ENCODE data around the gene FXYD5. TPM values are rescaled to one million over a fixed set of nuclear protein-coding genes. Genes with fewer than 3 reads are reported as not detected.

Gene FXYD5
- total and polyA plus RNA-seq, 10 of the 15 experiments (the other 5 are each of a cell fraction or from before 2014, with no cell fraction given): 30.0 to 159 (median 93.9) TPM

- TF ChIP-seq, protein P1, sequence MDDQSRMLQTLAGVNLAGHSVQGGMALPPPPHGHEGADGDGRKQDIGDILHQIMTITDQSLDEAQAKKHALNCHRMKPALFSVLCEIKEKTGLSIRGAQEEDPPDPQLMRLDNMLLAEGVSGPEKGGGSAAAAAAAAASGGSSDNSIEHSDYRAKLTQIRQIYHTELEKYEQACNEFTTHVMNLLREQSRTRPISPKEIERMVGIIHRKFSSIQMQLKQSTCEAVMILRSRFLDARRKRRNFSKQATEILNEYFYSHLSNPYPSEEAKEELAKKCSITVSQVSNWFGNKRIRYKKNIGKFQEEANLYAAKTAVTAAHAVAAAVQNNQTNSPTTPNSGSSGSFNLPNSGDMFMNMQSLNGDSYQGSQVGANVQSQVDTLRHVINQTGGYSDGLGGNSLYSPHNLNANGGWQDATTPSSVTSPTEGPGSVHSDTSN (IDR thresholded peaks at IDR 0.05; ENCODE audit: insufficient replicate concordance, low read depth, low read length): no peak
- TF ChIP-seq SPI1 (IDR thresholded peaks at IDR 0.05; ENCODE audit: borderline replicate concordance, insufficient read depth, low read depth, low read length) (no peak), ZNF24 (IDR thresholded peaks at IDR 0.05) (no peak), CBFB (IDR thresholded peaks at IDR 0.05; ENCODE audit: low read depth) (0 out of 2 replicates have a peak, but pooled peaks have one; percentile 34), RCOR1 (conservative IDR thresholded peaks at IDR 0.05; ENCODE audit: low read depth, low read length) (no peak; the same call in 1 of the 2 replicates), NR2C2 (IDR thresholded peaks at IDR 0.05; ENCODE audit: borderline replicate concordance, control insufficient read depth, insufficient read length, low read depth) (no peak), ESRRA (IDR thresholded peaks at IDR 0.05; ENCODE audit: low read length) (no peak), TARDBP (IDR thresholded peaks at IDR 0.05; ENCODE audit: borderline replicate concordance) (no peak), CTCF (IDR thresholded peaks at IDR 0.05 in 2 of 3, conservative IDR thresholded peaks at IDR 0.05 in 1 of 3; ENCODE audit: control insufficient read depth in 2 of 3, extremely low read depth in 1 of 3, insufficient read depth in 1 of 3, low read depth in 3 of 3, low read length in 3 of 3) (no peak), RAD21 (IDR thresholded peaks at IDR 0.05; ENCODE audit: insufficient read depth, low read depth, low read length) (no peak), FOS (IDR thresholded peaks at IDR 0.05; ENCODE audit: borderline replicate concordance, extremely low read depth, insufficient read length) (no peak), BACH1 (IDR thresholded peaks at IDR 0.05; ENCODE audit: borderline replicate concordance) (no peak; the same call in 1 of the 2 replicates), ZNF207 (IDR thresholded peaks at IDR 0.05; ENCODE audit: borderline replicate concordance) (no peak), EED (IDR thresholded peaks at IDR 0.05; ENCODE audit: low read depth) (peak; percentile 81), CHD4 (IDR thresholded peaks at IDR 0.05) (no peak), SREBF1 (IDR thresholded peaks at IDR 0.05; ENCODE audit: low read length) (no peak), REST (IDR thresholded peaks at IDR 0.05; ENCODE audit: low read depth, low read length) (no peak), POLR2AphosphoS2 (IDR thresholded peaks at IDR 0.05; ENCODE audit: low read depth, low read length) (no peak), ZNF384 (IDR thresholded peaks at IDR 0.05; ENCODE audit: borderline replicate concordance, low read depth, low read length) (no peak), SMAD5 (IDR thresholded peaks at IDR 0.05; ENCODE audit: low read depth) (no peak)
- TF ChIP-seq, protein P2, sequence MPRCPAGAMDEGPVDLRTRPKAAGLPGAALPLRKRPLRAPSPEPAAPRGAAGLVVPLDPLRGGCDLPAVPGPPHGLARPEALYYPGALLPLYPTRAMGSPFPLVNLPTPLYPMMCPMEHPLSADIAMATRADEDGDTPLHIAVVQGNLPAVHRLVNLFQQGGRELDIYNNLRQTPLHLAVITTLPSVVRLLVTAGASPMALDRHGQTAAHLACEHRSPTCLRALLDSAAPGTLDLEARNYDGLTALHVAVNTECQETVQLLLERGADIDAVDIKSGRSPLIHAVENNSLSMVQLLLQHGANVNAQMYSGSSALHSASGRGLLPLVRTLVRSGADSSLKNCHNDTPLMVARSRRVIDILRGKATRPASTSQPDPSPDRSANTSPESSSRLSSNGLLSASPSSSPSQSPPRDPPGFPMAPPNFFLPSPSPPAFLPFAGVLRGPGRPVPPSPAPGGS (IDR thresholded peaks at IDR 0.05; ENCODE audit: borderline replicate concordance, insufficient read depth, low read depth, low read length, poor library complexity, severe bottlenecking): no peak
- TF ChIP-seq, protein P3, sequence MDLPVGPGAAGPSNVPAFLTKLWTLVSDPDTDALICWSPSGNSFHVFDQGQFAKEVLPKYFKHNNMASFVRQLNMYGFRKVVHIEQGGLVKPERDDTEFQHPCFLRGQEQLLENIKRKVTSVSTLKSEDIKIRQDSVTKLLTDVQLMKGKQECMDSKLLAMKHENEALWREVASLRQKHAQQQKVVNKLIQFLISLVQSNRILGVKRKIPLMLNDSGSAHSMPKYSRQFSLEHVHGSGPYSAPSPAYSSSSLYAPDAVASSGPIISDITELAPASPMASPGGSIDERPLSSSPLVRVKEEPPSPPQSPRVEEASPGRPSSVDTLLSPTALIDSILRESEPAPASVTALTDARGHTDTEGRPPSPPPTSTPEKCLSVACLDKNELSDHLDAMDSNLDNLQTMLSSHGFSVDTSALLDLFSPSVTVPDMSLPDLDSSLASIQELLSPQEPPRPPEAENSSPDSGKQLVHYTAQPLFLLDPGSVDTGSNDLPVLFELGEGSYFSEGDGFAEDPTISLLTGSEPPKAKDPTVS (IDR thresholded peaks at IDR 0.05; ENCODE audit: low read depth, low read length): no peak
These were observed 51.8 kb downstream of the FXYD5 start (continued) for GRCh38 chr19:35206379-35206778.

Data from GM12878 (cell line).